Stimulated activated CD4-positive, alpha-beta T cell treated with anti-CD3 and anti-CD28 coated beads, Interleukin-2, amount 100 ng/mL, for 24 hours (primary cell): ENCODE data around the gene FLNC.

Experiments
- DNase-seq, 2 donors: peaks; one replicate each; pipeline ENCODE4 v3.0.0-alpha.2; 2020

The FLNC gene

GRCh38 chr7:128831994-128832879 lies 2.0 kb downstream of the FLNC start:
- no peak for DNase-seq

GRCh38 chr7:128832880-128833147 lies 2.6 kb downstream of the FLNC start:
- no peak for DNase-seq

DNA sequence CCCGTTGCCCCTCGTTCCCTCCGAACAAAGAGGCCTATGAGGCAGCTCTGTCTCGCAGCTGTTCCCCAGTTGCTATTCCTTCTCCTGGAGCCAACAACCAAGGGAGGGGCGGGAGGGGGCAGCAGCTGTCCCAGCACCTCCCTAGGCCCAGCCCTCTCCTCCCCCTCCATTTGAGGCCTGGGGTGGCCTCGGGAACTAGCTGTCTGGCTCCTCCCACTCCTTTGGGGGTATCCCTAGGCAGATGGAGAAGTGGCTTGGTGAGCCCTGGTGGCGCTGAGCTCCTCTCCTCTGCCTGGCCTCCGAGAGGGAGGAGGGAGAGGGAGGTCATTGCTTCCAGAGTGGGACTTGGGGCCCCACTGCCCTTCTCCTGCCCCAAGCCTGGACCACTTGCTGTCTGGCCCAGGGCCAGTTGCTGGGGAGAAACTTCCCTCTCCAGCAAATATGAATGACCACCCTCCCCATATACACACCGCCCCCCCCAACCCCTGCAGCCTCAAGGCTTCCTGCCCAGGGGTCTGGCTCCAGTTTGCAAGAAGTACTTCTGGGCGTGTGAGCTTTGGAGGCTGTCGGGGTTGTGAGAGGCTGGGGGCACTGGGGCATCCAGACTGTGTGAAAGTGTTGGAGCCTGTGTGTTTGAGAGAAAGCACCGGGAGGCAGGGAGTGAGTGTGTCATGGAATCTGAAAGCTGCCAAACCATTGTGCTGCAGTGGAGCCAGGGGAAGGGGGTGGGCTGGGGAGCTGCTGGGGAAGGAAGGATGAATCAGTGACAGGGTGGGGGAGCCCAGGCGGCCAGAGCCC lies 3.1 kb downstream of the FLNC start:
- DNase-seq = no peak

DNA sequence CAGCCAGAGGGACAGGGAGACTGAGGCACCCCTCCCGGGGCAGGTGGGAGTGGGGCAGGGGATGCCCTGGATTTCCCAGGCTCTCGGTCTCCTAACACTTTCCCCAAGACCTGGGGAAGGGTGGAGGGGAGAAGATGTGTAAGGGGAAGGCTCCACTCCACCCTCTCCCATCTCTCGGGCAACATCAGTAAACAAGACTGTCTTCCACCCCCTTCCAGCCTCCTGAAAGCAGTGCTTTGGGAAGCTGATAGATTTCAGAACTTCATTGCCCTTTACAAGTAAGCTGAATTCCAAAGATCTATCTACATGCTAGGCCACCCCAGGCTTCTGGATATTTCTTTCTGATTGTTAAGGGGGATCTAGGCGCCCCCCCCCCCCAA lies 3.7 kb downstream of the FLNC start:
- DNase-seq = no peak

DNA sequence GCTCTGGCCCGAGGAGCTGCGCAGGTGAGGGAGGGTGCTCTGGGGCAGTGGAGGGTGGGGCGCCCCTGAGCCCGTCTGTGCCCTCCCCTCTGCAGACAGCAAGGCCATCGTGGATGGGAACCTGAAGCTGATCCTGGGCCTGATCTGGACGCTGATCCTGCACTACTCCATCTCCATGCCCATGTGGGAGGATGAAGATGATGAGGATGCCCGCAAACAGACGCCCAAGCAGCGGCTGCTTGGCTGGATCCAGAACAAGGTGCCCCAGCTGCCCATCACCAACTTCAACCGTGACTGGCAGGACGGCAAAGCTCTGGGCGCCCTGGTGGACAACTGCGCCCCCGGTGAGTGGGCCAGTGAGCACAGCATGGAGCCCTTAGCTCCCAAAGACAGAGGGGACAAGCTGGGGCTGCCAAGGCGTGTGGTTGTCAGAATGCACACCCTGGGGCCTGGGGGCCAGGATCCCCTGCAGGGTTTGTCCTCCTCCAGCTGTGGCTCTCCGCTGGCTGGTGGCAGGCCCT lies 5.1 kb downstream of the FLNC start:
- no peak for DNase-seq

GRCh38 chr7:128835790-128836641 lies 5.8 kb downstream of the FLNC start:
- no peak for DNase-seq

- no peak for DNase-seq
These were observed 6.6 kb downstream of the FLNC start for GRCh38 chr7:128836729-128837348.

GRCh38 chr7:128837521-128837921 lies 7.3 kb downstream of the FLNC start:
- DNase-seq = no peak

DNA sequence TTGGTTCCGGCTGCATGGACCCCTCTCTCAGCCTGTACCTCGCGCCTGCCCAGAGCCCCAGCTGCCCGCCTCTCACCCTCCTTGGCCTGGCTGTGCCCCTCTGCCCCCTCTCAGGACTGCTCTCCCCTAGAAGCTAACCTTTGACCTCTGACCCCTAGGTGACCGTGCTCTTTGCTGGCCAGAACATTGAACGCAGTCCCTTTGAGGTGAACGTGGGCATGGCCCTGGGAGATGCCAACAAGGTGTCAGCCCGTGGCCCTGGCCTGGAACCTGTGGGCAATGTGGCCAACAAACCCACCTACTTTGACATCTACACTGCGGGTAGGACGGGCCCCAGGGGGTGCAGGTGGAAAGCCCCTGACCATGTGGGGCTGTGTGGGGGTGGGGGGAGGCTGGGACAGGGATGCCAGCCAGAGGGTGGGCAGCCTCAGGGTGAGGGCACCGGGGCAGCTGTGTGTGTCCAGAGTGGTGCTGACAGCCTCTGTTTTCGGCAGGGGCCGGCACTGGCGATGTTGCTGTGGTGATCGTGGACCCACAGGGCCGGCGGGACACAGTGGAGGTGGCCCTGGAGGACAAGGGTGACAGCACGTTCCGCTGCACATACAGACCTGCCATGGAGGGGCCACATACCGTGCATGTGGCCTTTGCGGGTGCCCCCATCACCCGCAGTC lies 8.0 kb downstream of the FLNC start:
- DNase-seq = no peak

DNA sequence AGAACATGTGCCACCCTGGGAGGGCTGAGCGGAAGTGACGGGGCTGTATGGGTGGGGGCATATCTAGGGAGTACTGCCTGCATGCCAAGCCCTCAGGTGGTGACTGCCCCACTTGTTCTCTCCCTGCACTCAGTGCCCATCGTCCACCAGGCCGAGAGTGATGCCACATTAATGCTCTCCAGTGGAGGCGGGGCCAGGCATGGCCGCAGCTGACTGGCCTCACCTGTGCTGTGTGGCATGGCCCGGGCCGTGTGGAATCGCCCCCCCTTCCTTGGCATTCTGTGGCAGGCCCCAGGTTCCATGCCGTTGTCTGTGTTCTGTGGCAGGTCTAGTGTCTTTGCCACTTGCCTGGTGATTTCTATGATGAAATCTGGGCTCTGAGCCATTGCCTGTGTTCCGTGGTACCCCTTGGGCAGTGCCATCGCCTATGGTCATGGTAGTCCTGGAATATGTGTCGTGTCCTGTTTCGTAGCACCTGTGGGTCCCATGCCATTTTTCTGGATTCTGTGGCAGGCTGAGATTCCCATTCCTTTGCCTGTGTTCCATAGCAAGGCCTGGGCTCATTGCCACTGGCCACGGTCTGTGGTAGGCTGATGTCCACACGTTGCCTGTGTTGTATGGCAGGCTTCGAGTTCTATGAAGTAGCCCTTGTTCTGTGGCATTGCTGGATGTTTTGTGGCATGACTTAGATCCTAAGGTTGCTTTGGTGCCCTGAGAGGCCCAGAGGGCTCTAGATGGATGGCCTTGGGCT lies 8.9 kb downstream of the FLNC start:
- no peak for DNase-seq

DNA sequence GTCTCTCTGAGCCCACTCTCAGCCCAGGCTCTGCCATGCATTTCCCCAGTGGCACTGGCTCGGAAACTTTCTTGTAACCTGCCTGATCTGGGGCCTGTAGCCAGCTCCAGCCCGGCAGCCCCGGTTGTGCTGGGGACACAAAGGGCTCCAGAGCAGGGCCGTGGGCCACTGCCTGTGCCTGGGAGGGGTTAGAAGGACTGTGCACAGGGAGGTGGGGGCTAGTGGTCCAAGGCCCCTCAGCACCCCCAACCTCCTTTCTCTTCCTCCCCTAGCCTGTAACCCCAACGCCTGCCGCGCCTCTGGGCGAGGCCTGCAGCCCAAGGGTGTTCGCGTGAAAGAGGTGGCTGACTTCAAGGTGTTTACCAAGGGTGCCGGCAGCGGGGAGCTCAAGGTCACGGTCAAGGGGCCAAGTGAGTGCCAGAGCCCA lies 9.6 kb downstream of the FLNC start:
- no peak for DNase-seq

DNA sequence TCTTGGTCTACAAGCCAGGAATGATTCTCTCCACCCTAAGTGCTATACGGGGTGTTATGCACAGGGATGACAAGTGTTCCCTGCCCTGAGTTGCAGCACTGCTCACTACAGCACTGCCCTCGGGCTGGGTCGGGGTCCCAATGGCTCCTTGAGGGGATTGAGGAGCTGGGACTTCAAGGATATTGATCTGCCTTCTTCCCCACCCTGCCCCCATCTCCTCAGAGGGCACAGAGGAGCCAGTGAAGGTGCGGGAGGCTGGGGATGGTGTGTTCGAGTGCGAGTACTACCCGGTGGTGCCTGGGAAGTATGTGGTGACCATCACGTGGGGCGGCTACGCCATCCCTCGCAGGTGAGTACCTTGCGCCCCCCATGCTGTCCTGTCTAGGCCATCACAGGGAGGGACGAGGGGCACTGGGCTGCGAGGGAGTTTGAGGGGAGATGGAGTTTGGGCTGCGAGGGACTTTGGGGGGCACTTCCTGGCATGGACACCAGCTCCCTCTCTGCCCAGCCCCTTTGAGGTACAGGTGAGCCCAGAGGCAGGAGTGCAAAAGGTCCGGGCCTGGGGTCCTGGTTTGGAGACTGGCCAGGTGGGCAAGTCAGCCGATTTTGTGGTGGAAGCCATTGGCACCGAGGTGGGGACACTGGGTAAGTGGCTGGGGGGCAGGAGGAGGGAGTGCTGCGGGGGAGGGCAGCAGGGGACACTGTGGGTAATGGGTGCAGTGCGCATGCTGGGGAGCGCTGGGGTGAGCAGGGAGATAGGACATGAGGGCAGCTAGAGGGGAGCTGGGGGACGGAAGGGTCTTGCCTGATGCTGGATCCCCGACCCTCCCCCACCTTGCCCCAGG lies 10.3 kb downstream of the FLNC start:
- DNase-seq = no peak

DNA sequence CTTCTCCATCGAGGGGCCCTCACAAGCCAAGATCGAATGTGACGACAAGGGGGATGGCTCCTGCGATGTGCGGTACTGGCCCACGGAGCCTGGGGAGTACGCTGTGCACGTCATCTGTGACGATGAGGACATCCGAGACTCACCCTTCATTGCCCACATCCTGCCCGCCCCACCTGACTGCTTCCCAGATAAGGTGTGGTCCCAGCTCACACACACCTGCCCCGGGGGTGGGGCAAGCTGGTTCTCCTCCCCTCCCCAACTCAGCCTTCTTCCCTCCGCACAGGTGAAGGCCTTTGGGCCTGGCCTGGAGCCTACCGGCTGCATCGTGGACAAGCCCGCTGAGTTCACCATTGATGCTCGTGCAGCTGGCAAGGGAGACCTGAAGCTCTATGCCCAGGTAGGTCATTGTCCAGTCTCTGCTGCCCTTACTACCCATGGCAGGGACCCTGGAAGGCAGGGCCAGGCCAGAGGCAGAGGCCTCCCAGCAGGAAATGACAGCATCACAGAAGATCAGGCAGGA lies 11.0 kb downstream of the FLNC start:
- DNase-seq = no peak

DNA sequence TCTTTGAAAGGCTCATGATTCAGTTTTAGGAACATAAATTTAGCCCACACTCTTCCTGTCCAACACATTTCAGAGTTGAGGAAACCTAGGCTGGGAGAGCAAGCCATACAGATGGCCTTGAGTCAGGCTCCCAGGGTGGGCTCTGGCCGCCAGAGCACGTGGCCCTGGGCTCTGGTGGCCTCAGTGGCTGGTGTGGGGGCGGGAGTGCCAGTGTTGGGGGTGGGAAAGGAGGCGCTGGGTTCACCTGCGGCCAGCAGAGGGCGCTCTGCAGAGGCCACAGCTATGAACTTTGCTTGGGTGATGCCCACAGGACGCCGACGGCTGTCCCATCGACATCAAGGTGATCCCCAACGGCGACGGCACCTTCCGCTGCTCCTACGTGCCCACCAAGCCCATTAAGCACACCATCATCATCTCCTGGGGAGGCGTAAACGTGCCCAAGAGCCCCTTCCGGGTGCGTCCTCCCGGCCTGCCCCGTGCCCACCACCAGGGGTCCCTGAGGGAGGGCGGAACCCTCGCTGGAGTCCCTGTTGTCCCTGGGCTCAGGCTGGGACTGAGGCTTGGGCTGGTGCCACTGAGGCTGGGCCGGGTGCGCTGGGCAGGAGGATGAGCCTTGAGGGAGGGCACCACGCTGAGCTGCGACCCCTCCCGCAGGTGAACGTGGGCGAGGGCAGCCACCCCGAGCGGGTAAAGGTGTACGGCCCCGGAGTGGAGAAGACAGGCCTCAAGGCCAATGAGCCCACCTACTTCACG lies 11.9 kb downstream of the FLNC start:
- DNase-seq = peak; percentile 64 to 71

DNA sequence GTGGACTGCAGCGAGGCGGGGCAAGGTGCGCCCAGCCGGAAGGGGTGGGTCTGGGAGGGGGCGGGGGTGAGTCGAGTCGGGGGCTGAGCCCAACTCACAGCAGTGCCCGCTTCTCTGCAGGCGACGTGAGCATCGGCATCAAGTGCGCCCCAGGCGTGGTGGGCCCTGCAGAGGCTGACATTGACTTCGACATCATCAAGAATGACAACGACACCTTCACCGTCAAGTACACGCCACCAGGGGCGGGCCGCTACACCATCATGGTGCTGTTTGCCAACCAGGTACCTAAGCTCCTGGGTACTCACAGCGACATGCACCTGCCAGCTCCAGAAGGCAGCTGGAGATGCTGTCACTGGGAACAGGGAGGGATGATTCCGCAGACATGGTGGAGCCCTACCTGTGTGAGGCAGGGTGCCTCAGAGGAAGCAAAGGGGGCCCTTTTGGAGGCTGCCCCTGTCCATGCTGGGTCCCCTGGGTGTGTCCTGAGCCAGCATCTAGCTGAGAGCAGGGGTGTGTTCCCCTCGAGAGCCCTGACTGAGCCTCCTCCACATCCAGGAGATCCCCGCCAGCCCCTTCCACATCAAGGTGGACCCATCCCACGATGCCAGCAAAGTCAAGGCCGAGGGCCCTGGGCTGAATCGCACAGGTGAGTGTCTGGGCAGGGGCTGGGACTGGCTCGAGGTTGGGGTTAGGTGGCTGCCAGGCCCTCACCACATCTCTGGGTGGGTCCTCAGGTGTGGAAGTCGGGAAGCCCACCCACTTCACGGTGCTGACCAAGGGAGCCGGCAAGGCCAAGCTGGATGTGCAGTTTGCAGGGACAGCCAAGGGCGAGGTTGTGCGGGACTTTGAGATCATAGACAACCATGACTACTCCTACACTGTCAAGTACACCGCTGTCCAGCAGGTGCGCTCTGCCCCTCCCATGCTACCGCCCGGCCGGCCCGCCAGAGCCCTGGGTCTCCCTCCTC lies 12.8 kb downstream of the FLNC start:
- no peak for DNase-seq

- DNase-seq = no peak
These were observed 13.9 kb downstream of the FLNC start for GRCh38 chr7:128843938-128844621.

- DNase-seq = no peak
These were observed 14.6 kb downstream of the FLNC start for GRCh38 chr7:128844777-128845311.
